GM12873 (cell line): Measurements from ENCODE around the gene DDR2.

Experiments used
- TF ChIP-seq, protein P1 (sequence below): IDR thresholded peaks from 2 replicates; pipeline ENCODE4 v1.5.1; 2012; ENCODE audit warnings: low read depth, mild to moderate bottlenecking, moderate library complexity, low read length, control low read depth; ENCODE audit not compliant: insufficient read depth; ENCODE audit errors: missing control alignments

DDR2 gene

DNA sequence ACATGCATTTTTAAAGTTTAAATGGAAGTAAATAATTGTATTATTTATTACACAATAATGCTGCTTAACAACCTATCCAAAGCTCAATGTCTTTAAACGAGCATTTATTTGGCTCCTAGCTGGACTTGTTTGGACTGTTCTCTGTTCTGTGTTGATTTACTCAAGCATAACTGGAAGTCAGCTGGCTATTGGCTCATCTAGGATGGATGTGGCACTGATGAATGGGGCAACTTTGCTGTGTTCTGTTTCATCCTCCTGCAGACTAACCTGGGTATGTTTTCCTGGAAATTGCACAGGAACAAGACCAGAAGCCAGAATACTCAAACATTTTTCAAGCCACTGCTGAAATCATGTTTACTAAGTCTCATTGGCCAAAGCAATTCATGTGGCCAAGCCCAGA lies 87.4 kb downstream of the DDR2 start:
- TF ChIP-seq, protein P1, sequence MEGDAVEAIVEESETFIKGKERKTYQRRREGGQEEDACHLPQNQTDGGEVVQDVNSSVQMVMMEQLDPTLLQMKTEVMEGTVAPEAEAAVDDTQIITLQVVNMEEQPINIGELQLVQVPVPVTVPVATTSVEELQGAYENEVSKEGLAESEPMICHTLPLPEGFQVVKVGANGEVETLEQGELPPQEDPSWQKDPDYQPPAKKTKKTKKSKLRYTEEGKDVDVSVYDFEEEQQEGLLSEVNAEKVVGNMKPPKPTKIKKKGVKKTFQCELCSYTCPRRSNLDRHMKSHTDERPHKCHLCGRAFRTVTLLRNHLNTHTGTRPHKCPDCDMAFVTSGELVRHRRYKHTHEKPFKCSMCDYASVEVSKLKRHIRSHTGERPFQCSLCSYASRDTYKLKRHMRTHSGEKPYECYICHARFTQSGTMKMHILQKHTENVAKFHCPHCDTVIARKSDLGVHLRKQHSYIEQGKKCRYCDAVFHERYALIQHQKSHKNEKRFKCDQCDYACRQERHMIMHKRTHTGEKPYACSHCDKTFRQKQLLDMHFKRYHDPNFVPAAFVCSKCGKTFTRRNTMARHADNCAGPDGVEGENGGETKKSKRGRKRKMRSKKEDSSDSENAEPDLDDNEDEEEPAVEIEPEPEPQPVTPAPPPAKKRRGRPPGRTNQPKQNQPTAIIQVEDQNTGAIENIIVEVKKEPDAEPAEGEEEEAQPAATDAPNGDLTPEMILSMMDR, result no peak

GRCh38 chr1:162720996-162721395 lies 88.7 kb downstream of the DDR2 start:
- TF ChIP-seq, protein P1, result no peak

DNA sequence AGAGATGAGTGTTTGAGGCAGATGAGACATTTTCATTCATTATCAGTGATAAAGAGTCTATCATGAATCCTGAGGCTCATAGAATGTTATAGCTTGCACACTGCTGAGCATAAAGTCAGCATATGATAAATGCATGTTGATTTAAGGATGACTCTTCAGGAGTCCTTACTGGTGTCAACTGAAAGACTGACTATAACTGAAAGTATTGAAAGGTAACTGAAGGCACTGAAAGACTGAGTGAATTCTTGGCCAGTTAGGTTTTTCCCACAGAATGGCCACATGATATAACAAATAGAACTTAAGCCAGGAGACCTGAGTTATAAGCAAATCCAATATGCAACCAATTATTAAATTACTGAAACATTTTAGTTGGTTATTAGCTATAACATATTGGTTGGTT lies 89.2 kb downstream of the DDR2 start:
- TF ChIP-seq, protein P1, result no peak

DNA sequence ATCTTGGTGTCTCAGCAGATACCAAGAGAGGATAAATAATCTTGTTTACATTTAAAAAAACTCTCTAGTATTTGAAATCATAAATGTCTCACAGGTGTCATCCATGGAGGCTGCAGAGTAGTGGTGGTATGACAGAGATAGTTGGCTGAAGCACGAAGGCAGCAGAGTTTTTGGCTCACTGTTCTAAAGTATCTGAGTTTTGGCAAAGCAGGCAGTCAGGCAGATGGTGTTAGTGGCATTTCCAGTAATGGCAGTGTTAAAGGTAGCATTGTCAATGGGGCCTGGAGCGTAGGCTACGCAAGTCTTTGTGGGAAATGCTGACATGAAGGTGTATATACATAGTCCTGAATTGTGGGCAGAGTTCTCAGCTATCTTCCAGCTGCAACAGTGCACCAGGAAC lies 89.8 kb downstream of the DDR2 start:
- TF ChIP-seq, protein P1, result no peak

GRCh38 chr1:162724583-162725120 lies 92.4 kb downstream of the DDR2 start:
- TF ChIP-seq, protein P1, result no peak

DNA sequence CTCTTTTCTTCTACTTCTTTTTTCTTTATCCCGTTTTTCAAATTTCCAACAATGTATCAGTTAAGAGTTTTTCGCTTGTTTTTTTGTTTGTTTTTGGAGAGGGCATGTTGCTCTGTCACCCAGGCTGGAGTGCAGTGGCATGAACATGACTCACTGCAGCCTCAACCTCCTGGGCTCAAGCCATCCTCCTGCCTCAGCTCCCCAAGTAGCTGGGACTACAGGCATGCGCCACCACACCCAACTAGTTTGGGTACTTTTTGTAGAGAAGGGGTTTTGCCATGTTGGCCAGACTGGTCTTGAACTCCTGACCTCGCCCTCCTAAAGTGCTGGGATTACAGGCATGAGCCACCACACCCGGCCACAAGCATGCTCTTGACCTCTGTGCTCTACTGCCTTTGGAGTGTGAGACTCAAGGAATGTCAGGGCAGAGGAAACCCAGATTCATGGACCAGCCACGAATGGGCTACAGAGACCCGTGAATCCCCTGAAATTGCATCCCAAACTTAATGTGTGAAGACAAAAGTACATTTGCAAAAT lies 93.1 kb downstream of the DDR2 start:
- TF ChIP-seq, protein P1, result no peak

GRCh38 chr1:162726555-162726954 lies 94.3 kb downstream of the DDR2 start:
- TF ChIP-seq, protein P1, result no peak
